B cell (primary cell): Measurements from ENCODE around the gene GPER1. TPM values are rescaled to one million over a fixed set of nuclear protein-coding genes. Genes with fewer than 3 reads are reported as not detected.

Experiments
- ATAC-seq: fragments of 200-7000 bp; cut with Tn5 transposase; one replicate; pipeline ENCODE4 v1.10.0; 2021; ENCODE audit warnings: low read depth, mild to moderate bottlenecking, moderate number of reproducible peaks, moderate library complexity
- CTCF ChIA-PET: fragments of 350-600 bp; sonication (Branson Sonifier 250); formaldehyde crosslinking; loops from one replicate; lab custom pipeline; 2021; ENCODE audit warnings: antibody characterized with exemption, inconsistent platforms; lab: Charles Lee
- POLR2A ChIA-PET: fragments of 350-600 bp; sonication (Branson Sonifier 250); formaldehyde crosslinking; loops from one replicate; lab custom pipeline; 2021; ENCODE audit warnings: antibody characterized with exemption; lab: Charles Lee
- DNase-seq: peaks from one replicate; pipeline ENCODE4 v3.0.0; 2013
- H2AFZ ChIP-seq: 2 replicates; pipeline ENCODE4 v1.6.1; 2012; ENCODE audit warnings: mild to moderate bottlenecking, low read depth, low read length; ENCODE audit not compliant: insufficient read depth, poor library complexity, severe bottlenecking
- H3K27ac ChIP-seq, 2 donors: 1 replicate in 1 of 2; 2 replicates in 1 of 2; pipeline ENCODE4 v1.5.1; 2012 to 2013; ENCODE audit warnings: low read length in 2 of 2, mild to moderate bottlenecking in 2 of 2, moderate library complexity in 1 of 2
- H3K27me3 ChIP-seq, 4 experiments: fragments of 200-600 bp in 1 of 4; sonication (generic) in 1 of 4; replicated peaks in 1 of 4; 1 replicate in 2 of 4; 2 replicates in 2 of 4; pipeline versions ENCODE4 v1.6.1 to v1.7.0; 2013 to 2016; ENCODE audit warnings: low read length in 3 of 4, mild to moderate bottlenecking in 2 of 4, mixed read lengths in 1 of 4, moderate library complexity in 1 of 4; ENCODE audit not compliant: insufficient read depth in 4 of 4, control insufficient read depth in 3 of 4; ENCODE audit errors: control extremely low read depth in 1 of 4
- H3K36me3 ChIP-seq, 2 experiments: replicated peaks in 1 of 2; 1 replicate in 1 of 2; 2 replicates in 1 of 2; pipeline versions ENCODE4 v1.6.1 to v1.7.1; 2013; ENCODE audit warnings: low read length in 1 of 2; ENCODE audit not compliant: insufficient read depth in 2 of 2, control insufficient read depth in 1 of 2; ENCODE audit errors: control extremely low read depth in 1 of 2, extremely low read depth in 1 of 2
- H3K4me1 ChIP-seq, 2 donors: fragments of 200-600 bp in 1 of 2; sonication (generic) in 1 of 2; 1 replicate in 1 of 2; 2 replicates in 1 of 2; pipeline versions ENCODE4 v1.5.1 to v1.6.1; 2013 to 2017; ENCODE audit warnings: low read length in 2 of 2; ENCODE audit not compliant: control insufficient read depth in 2 of 2, insufficient read depth in 2 of 2
- H3K4me2 ChIP-seq: replicated peaks from 2 replicates; pipeline ENCODE3; 2012; ENCODE audit warnings: mild to moderate bottlenecking, low read depth, low read length; ENCODE audit not compliant: poor library complexity, severe bottlenecking
- H3K4me3 ChIP-seq, 5 experiments: fragments of 200-600 bp in 1 of 5; sonication (generic) in 1 of 5; 1 replicate in 3 of 5; 2 replicates in 2 of 5; pipeline versions ENCODE4 v1.5.1 to v1.7.0; 2011 to 2016; ENCODE audit warnings: low read length in 4 of 5, mild to moderate bottlenecking in 4 of 5, low read depth in 2 of 5, control low read depth in 1 of 5, moderate library complexity in 1 of 5; ENCODE audit not compliant: insufficient read depth in 1 of 5; ENCODE audit errors: control extremely low read depth in 1 of 5, extremely low read depth in 1 of 5
- H3K79me2 ChIP-seq: fragments of 200-600 bp; sonication (generic); one replicate; pipeline ENCODE4 v1.6.0; 2016; ENCODE audit warnings: low read length; ENCODE audit not compliant: control insufficient read depth, insufficient read depth
- H3K9ac ChIP-seq: fragments of 200-600 bp; sonication (generic); 2 replicates; pipeline ENCODE4 v1.6.1; 2017; ENCODE audit warnings: mild to moderate bottlenecking, low read length, moderate library complexity
- H3K9me3 ChIP-seq, 3 donors: one replicate each; pipeline versions ENCODE4 v1.6.1 to v1.7.1; 2013; ENCODE audit warnings: low read length in 2 of 3; ENCODE audit not compliant: control insufficient read depth in 2 of 3, insufficient read depth in 1 of 3; ENCODE audit errors: control extremely low read depth in 1 of 3
- H4K20me1 ChIP-seq: 2 replicates; pipeline ENCODE4 v1.6.0; 2012; ENCODE audit warnings: mild to moderate bottlenecking, low read length; ENCODE audit not compliant: insufficient read depth, control insufficient read depth, poor library complexity, severe bottlenecking
- H3K27ac Mint-ChIP-seq: one replicate; pipeline ENCODE4 v1.8.0; 2021; ENCODE audit warnings: mixed read lengths
- H3K27me3 Mint-ChIP-seq: one replicate; pipeline ENCODE4 v1.8.0; 2021; ENCODE audit warnings: mixed read lengths
- H3K4me1 Mint-ChIP-seq: one replicate; pipeline ENCODE4 v1.8.0; 2021; ENCODE audit warnings: mixed read lengths
- H3K4me3 Mint-ChIP-seq: one replicate; pipeline ENCODE4 v1.8.0; 2021; ENCODE audit warnings: mixed read lengths
- H3K9me3 Mint-ChIP-seq: one replicate; pipeline ENCODE4 v1.8.0; 2022; ENCODE audit warnings: mixed read lengths; ENCODE audit not compliant: insufficient read depth
- CTCF ChIP-seq: fragments of 200-600 bp; IDR thresholded peaks from one replicate; pipeline ENCODE4 v1.8.0; 2022; ENCODE audit warnings: antibody characterized with exemption, mild to moderate bottlenecking
- EZH2 ChIP-seq: IDR thresholded peaks from 2 replicates; pipeline ENCODE4 v1.6.1; 2012; ENCODE audit warnings: borderline replicate concordance, low read depth, mild to moderate bottlenecking, moderate library complexity, low read length; ENCODE audit not compliant: insufficient read depth, poor library complexity, severe bottlenecking
- WGBS: methylation state at CpG from one replicate; pipeline ENCODE4 v1.1.5; 2013; ENCODE audit warnings: missing lambda C conversion rate; ENCODE audit not compliant: insufficient coverage; 5-methylcytosine and 5-hydroxymethylcytosine counted together
- intact Hi-C: fragments of 100-400 bp; cut with micrococcal nuclease; formaldehyde crosslinking; loops from one replicate; pipeline ENCODE4 v1.10.0; 2022
- polyA plus RNA-seq: library from polyadenylated mRNA; depleted of rRNA; stranded (reverse); fragments of >200 nt; gene quantifications from 2 replicates; pipeline ENCODE4 v1.2.3, GENCODE V29; 2012
- total RNA-seq, 2 donors: library from RNA; stranded (reverse); fragments of 120-200 nt in 1 of 2; gene quantifications; 1 replicate in 1 of 2; 2 replicates in 1 of 2; pipeline versions ENCODE4 v1.2.3 to v1.2.4, GENCODE V29; 2013 to 2022

The GPER1 gene
- total and polyA plus RNA-seq, 2 donors (not counting 1 experiment from before 2014, with no cell fraction given): 3.2 to 21.3 TPM

GRCh38 chr7:1074593-1075431, 13.1 kb upstream of the GPER1 start:
- Histone ChIP-seq H3K9ac (no peak overlapping the region), H3K36me3 (no peaks in the 10 kb centered on the region), H3K4me2 (no peak overlapping the region), H3K9me3 (peaks cover 0 to 11% (median 0%) of the 10 kb centered on the region in 3 donors), H3K27me3 (no peaks in the 10 kb centered on the region), H3K79me2 (no peaks in the 10 kb centered on the region), H4K20me1 (peaks cover 6% of the 10 kb centered on the region), H3K4me1 (no peaks in the 10 kb centered on the region), H3K4me3 (no peak overlapping the region), H2AFZ (no peak overlapping the region), H3K27ac (no peak overlapping the region)
- ATAC-seq: no peak
- ChIA-PET POLR2A (interaction anchor here (0.6 to 1.1 kb wide), 3 partner anchors 9 to 86 kb away, joined by 3 to 4 read pairs (median 3); no protein-coding TSS in a partner anchor), CTCF (interaction anchor here (0.7 to 2.5 kb wide), 4 partner anchors 9 to 102 kb away, joined by 4 to 9 read pairs (median 4); no protein-coding TSS in a partner anchor)
- no peaks in the 10 kb centered on the region for H3K9me3 Mint-ChIP-seq
- peaks cover 3% of the 10 kb centered on the region for H3K4me1 Mint-ChIP-seq
- H3K4me3 Mint-ChIP-seq: no peak overlapping the region
- no peak for DNase-seq
- intact Hi-C loops: no loop called here
- peaks cover 3% of the 10 kb centered on the region for H3K27me3 Mint-ChIP-seq
- TF ChIP-seq CTCF (no peak), EZH2 (no peak)
- H3K27ac Mint-ChIP-seq: no peak overlapping the region
- 95% methylated on average over 28 of the region's 30 CpGs for WGBS
